Heart right ventricle (tissue), 16 donors: ENCODE data around the gene ADAM17. TPM values are rescaled to one million over a fixed set of nuclear protein-coding genes. Genes with fewer than 3 reads are reported as not detected.
"Not testable (repeated sequence)": the region's sequence is repeated elsewhere in the genome, so short reads cannot be mapped to it uniquely, and the experiment has no call there.

Source experiments
- ATAC-seq, 8 donors: fragments of 200-7000 bp; cut with Tn5 transposase; one replicate each; pipeline ENCODE4 v1.9.1; 2020; ENCODE audit warnings: mild to moderate bottlenecking in 8 of 8, moderate library complexity in 8 of 8, moderate number of reproducible peaks in 1 of 8
- DNase-seq, 2 donors: peaks; one replicate each; pipeline ENCODE4 v3.0.0-alpha.2; 2020
- H3K27ac ChIP-seq, 10 donors: fragments of 200-600 bp; sonication (generic) in 2 of 10; one replicate each; pipeline versions ENCODE4 v1.5.0 to v1.8.0; 2020 to 2022; ENCODE audit warnings: mild to moderate bottlenecking in 3 of 10
- H3K27me3 ChIP-seq, 7 donors: fragments of 200-600 bp; one replicate each; pipeline ENCODE4 v1.8.0; 2021 to 2022; ENCODE audit warnings: mild to moderate bottlenecking in 2 of 7
- H3K36me3 ChIP-seq, 9 donors: fragments of 200-600 bp; sonication (generic) in 1 of 9; one replicate each; pipeline versions ENCODE4 v1.5.0 to v1.8.0; 2020 to 2022; ENCODE audit warnings: mild to moderate bottlenecking in 2 of 9
- H3K4me1 ChIP-seq, 9 donors: fragments of 200-600 bp; sonication (generic) in 1 of 9; one replicate each; pipeline versions ENCODE4 v1.5.0 to v1.8.0; 2020 to 2022; ENCODE audit warnings: mild to moderate bottlenecking in 4 of 9
- H3K4me3 ChIP-seq, 10 donors: fragments of 200-600 bp; sonication (generic) in 2 of 10; one replicate each; pipeline versions ENCODE4 v1.5.0 to v1.8.0; 2020 to 2022; ENCODE audit warnings: mild to moderate bottlenecking in 7 of 10, moderate library complexity in 2 of 10
- H3K9me3 ChIP-seq, 11 donors: fragments of 200-600 bp in 10 of 11; sonication (generic) in 2 of 11; one replicate each; pipeline versions ENCODE4 v1.5.0 to v1.8.0; 2013 to 2022; ENCODE audit warnings: mild to moderate bottlenecking in 2 of 11, control low read depth in 1 of 11, moderate library complexity in 1 of 11
- WGBS, 2 donors: extraction: QIAGEN DNeasy Blood & Tissue Kit; methylation state at CpG; one replicate each; pipeline ENCODE4 v1.1.7; 2013; ENCODE audit warnings: inconsistent platforms in 1 of 2; 5-methylcytosine and 5-hydroxymethylcytosine counted together
- intact Hi-C, 10 donors: fragments of 100-400 bp; cut with DNase I; formaldehyde crosslinking; loops; one replicate each; pipeline versions ENCODE4 v1.11.1 to v1.14.2; 2022
- polyA plus RNA-seq, 2 donors: library from polyadenylated mRNA; stranded (reverse); fragments of 200-250 nt; gene quantifications; one replicate each; pipeline ENCODE4 v1.2.3, GENCODE V29; 2013
- total RNA-seq, 10 donors: library from RNA; stranded (reverse); fragmentation: NEBNext Ultra II Directional in 3 of 10; extraction: Animal tissue kit (Norgen Biotek cat#: 25700) in 3 of 10; gene quantifications; one replicate each; pipeline versions ENCODE4 v1.2.1 to v1.2.4, GENCODE V29; 2021 to 2023
- TF ChIP-seq, protein P1 (sequence below), 9 donors: fragments of 200-600 bp; sonication (generic) in 2 of 9; IDR thresholded peaks; one replicate each; pipeline versions ENCODE4 v1.5.0 to v1.8.0; 2021 to 2022; ENCODE audit warnings: antibody characterized with exemption in 9 of 9, mild to moderate bottlenecking in 5 of 9, moderate library complexity in 1 of 9
- donor health status: Arrhythmogenic right ventricular cardiomyopathy.
- donor health status: ischemic (EF 13 %, LVEDD 7.1; RV severe dilation, severe dysfunction).
- donor health status: healthy with polysubstance abuse.
- donor health status: DM: no; HTN: yes; CAD: no.
- donor health status: DM: no; HTN: no; CAD: no.
- donor health status: ischemic (EF 25% LVEDD 6.9; RV normal size, moderate dysfunction).
- donor health status: ischemic (EF 25% LVEDD 5.7; RV mildly dilated, moderate dysfunction).
- donor health status: healthy.
- donor health status: DM: yes; HTN: yes; CAD: no.
- donor health status: Ischemic cardiomyopathy.
- donor health status: ischemic (EF 35%, LVEDD 5.7; RV mildly dilated, moderate dysfunction).
- donor health status: nonischemic (EF 11% LVEDD 7.7; RV severe dilation, severe dysfunction).
- donor health status: DM: yes; HTN: yes; CAD: no.
- donor health status: PGD.
- donor health status: ischemic (EF 29% LVEDD 5.4; RV normal size, mild dysfunction).
- donor health status: nonischemic (EF 23%, LVEDD 6.1; RV moderate dilation, normal function).

ADAM17 gene
- total and polyA plus RNA-seq, 12 donors, result 7.3 to 20.0 (median 13.8) TPM

DNA sequence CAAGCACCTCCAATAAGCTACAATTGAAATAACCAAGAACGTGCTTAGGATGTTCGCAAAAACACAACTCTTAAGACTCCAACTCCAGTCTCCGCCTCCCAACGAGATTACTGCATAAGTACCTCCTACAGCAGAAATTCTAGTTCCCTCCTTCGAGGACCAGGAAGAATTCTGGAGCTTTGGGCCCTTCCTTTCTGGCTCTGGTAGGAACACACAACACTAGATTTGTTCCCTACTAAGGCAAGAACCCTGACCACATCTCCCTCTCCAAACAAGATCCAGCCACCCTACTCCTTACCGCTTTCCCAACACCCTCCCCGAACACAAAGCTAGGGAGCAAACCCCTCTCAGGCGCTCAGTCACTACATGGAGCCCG lies 721 bp downstream of the ADAM17 start:
- DNase-seq (peak in 1 of 2 donors; percentile 47), ATAC-seq (peak in 4 of 8 donors; percentile 17 to 38 (median 24))
- Histone ChIP-seq H3K27ac (peak overlapping the region; percentile 95 to 100 (median 99)), H3K27me3 (no peaks in the 10 kb centered on the region), H3K9me3 (no peaks in the 10 kb centered on the region), H3K36me3 (no peaks in the 10 kb centered on the region), H3K4me3 (peak overlapping the region; percentile 69 to 95 (median 86)), H3K4me1 (peaks cover 4 to 66% (median 58%) of the 10 kb centered on the region in 9 donors)
- TF ChIP-seq, protein P1, sequence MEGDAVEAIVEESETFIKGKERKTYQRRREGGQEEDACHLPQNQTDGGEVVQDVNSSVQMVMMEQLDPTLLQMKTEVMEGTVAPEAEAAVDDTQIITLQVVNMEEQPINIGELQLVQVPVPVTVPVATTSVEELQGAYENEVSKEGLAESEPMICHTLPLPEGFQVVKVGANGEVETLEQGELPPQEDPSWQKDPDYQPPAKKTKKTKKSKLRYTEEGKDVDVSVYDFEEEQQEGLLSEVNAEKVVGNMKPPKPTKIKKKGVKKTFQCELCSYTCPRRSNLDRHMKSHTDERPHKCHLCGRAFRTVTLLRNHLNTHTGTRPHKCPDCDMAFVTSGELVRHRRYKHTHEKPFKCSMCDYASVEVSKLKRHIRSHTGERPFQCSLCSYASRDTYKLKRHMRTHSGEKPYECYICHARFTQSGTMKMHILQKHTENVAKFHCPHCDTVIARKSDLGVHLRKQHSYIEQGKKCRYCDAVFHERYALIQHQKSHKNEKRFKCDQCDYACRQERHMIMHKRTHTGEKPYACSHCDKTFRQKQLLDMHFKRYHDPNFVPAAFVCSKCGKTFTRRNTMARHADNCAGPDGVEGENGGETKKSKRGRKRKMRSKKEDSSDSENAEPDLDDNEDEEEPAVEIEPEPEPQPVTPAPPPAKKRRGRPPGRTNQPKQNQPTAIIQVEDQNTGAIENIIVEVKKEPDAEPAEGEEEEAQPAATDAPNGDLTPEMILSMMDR (IDR thresholded peaks at IDR 0.05), result no peak
- 1% methylated on average over 9 of the region's 9 CpGs for WGBS, 2 donors
- intact Hi-C loops, result loop anchor here in 7 of 10 donors (1.0 to 10.0 kb wide), 8 partner anchors 37 to 220 kb away; partner anchors contain the start of gene YWHAQ (in 6 of the 7)

DNA sequence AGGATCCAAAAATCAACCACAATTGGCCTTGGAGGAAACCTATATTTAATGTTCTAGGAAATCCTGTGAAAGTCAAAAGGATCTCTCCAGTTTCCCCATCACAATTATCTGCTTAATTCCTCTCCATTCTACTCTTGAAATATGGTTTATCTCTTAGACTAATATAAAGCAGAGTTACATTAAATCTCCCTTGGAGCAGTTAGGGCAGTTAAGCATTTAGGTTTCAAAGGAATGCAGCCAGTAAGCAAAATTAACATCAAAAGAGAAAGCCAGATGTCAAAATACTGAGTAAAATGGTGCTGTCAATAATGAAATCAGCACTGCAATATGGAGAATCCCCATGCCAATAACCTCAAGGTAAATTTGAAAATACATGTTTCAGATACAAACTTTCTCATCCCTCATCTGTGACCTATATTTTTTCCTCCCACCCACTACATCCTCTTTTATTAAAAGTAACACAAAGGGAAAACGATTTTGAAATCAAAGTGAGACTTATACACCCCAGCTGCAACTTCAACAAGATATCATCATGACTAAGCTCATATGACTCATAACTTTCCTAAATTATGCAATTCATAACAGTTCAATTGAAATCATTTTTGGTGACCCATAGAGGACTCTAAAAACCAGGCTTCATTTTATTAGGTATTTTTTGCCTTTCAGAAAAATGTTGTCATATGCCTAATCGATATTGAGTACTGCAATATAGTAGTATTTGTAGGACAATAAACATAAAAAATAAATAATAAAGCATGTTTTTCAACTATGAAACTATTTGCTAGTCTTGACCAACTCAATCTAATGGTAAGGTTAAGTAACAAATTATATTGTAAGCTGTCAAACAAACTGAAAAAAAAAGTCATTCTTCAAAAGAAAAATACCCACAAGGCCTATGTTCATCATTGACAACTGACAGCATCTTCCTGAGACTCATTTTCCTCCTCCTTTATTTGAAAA lies 3.1 kb downstream of the ADAM17 start:
- 41 to 51% methylated on average over 2 of the region's 2 CpGs for WGBS, 2 donors
- Histone ChIP-seq H3K27ac (peak overlapping the region in 8 of 10 donors; percentile 6 to 100 (median 44)), H3K4me1 (peaks cover 4 to 85% (median 67%) of the 10 kb centered on the region in 9 donors)

DNA sequence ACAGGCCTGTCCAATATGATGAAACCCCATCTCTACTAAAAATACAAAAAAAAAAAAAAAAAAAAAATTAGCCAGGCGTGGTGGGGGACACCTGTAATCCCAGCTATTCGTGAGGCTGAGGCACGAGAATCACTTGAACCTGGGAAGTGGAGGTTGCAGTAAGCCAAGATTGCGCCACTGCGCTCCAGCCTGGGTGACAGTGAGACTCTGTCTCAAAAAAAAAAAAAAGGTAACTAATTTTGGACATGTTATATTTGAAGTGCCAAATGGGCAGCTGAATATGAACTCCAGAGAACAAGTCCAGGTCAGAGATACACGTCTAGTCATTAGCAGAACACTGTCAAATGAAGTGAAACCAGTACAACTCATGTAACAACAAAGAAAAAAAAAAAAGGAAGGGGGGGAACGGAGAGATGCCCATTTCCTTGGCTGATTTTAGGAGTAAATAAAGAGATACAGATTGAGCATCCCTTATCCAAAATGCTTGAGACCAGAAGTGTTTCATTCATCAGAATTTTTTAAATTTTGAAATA lies 4.7 kb downstream of the ADAM17 start:
- H3K4me3 ChIP-seq, H3K27me3 ChIP-seq, H3K9me3 ChIP-seq, H3K36me3 ChIP-seq, ATAC-seq: not testable (repeated sequence)
- peak overlapping the region in 5 of 10 donors; percentile 6 to 100 (median 31) for H3K27ac ChIP-seq
- intact Hi-C loops, result loop anchor here in 4 of 10 donors (10.0 kb wide), 3 partner anchors 84 to 224 kb away; partner anchors contain the start of gene YWHAQ (in 1 of the 4)
- DNase-seq, result peak in 1 of 2 donors; percentile 28
- 58 to 81% methylated on average over 7 of the region's 7 CpGs for WGBS, 2 donors
- H3K4me1 ChIP-seq, result peaks cover 4 to 91% (median 80%) of the 10 kb centered on the region in 9 donors

More for the DNA sequence above, 3.1 kb downstream of the ADAM17 start:
- Histone ChIP-seq H3K36me3 (no peaks in the 10 kb centered on the region), H3K4me3 (no peak overlapping the region), H3K9me3 (no peaks in the 10 kb centered on the region), H3K27me3 (no peaks in the 10 kb centered on the region)
- TF ChIP-seq, protein P1 (IDR thresholded peaks at IDR 0.05), result no peak
- ATAC-seq, result no peak
- intact Hi-C loops, result loop anchor here in 4 of 10 donors (10.0 kb wide), 3 partner anchors 82 to 222 kb away; partner anchors contain the start of gene YWHAQ (in 1 of the 4)
- DNase-seq, result no peak

DNA sequence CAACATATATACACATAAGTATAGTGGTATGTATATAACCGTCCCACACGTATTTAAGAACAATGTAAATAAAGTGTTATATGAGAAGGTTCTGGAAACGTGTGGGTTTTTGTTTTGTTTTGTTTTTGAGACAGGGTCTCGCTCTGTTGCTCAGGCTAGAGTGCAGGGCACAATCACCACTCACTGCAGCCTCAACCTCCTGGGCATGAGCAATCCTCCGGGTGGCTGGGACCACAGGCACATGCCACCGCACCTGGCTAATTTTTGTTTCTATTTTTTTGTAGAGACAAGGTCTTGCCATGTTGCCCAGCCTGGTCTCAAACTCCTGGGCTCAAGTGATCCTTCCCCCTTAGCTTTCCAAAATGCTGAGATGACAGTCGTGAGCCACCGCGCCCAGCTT lies 6.2 kb downstream of the ADAM17 start:
- Histone ChIP-seq H3K4me1 (peaks cover 4 to 100% (median 81%) of the 10 kb centered on the region in 9 donors), H3K27me3 (no peaks in the 10 kb centered on the region), H3K9me3 (no peaks in the 10 kb centered on the region), H3K4me3 (no peak overlapping the region), H3K27ac (peak overlapping the region in 2 of 10 donors; percentile 46 to 100), H3K36me3 (no peaks in the 10 kb centered on the region)
- 92 to 94% methylated on average over 9 of the region's 9 CpGs for WGBS, 2 donors
- DNase-seq (no peak), ATAC-seq (no peak)
- TF ChIP-seq, protein P1 (IDR thresholded peaks at IDR 0.05), result no peak
- intact Hi-C loops, result no loop called here
